PC-9 (cell line): ENCODE data around the gene MARCHF6.

Experiments used
- EZH2 ChIP-seq: fragments of 200-600 bp; sonication (generic); IDR thresholded peaks from 2 replicates; pipeline ENCODE4 v1.8.0; 2017; ENCODE audit warnings: antibody characterized with exemption, low read depth
- TF ChIP-seq, protein P1 (sequence below): fragments of 200-600 bp; sonication (generic); conservative IDR thresholded peaks from 2 replicates; pipeline ENCODE4 v1.6.1; 2017; ENCODE audit warnings: mixed run types, antibody characterized with exemption, mild to moderate bottlenecking, moderate library complexity

- TF ChIP-seq, protein P1, sequence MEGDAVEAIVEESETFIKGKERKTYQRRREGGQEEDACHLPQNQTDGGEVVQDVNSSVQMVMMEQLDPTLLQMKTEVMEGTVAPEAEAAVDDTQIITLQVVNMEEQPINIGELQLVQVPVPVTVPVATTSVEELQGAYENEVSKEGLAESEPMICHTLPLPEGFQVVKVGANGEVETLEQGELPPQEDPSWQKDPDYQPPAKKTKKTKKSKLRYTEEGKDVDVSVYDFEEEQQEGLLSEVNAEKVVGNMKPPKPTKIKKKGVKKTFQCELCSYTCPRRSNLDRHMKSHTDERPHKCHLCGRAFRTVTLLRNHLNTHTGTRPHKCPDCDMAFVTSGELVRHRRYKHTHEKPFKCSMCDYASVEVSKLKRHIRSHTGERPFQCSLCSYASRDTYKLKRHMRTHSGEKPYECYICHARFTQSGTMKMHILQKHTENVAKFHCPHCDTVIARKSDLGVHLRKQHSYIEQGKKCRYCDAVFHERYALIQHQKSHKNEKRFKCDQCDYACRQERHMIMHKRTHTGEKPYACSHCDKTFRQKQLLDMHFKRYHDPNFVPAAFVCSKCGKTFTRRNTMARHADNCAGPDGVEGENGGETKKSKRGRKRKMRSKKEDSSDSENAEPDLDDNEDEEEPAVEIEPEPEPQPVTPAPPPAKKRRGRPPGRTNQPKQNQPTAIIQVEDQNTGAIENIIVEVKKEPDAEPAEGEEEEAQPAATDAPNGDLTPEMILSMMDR, result no peak
- no peak for TF ChIP-seq EZH2
Measured at GRCh38 chr5:10363519-10364185, 10.2 kb downstream of the MARCHF6 start.
